Neural cell (in vitro differentiated cells): ENCODE results near the gene PPP2R5B. TPM values are rescaled to one million over a fixed set of nuclear protein-coding genes. Genes with fewer than 3 reads are reported as not detected.

Experiments
- H2AFZ ChIP-seq: fragments of 200-600, 300-800 bp; sonication (generic), shearing (Covaris generic); 2 replicates; pipeline ENCODE4 v1.6.0; 2014; ENCODE audit warnings: low read depth, mild to moderate bottlenecking, antibody characterized with exemption, low read length, moderate library complexity
- H3F3A ChIP-seq: fragments of 200-600 bp; shearing (Covaris generic); 2 replicates; pipeline ENCODE4 v1.6.1; 2016; ENCODE audit warnings: mild to moderate bottlenecking, moderate library complexity, mixed read lengths, antibody characterized with exemption, low read length; ENCODE audit not compliant: insufficient read depth, poor library complexity, severe bottlenecking
- H3K27ac ChIP-seq: fragments of 200-600, 300-800 bp; sonication (generic), shearing (Covaris generic); 2 replicates; pipeline ENCODE4 v1.5.1; 2014; ENCODE audit warnings: mild to moderate bottlenecking, low read length, moderate library complexity
- H3K27me3 ChIP-seq: fragments of 300-800, 200-600 bp; sonication (generic), shearing (Covaris generic); 2 replicates; pipeline ENCODE4 v1.6.0; 2014; ENCODE audit warnings: mild to moderate bottlenecking, low read depth, low read length, moderate library complexity; ENCODE audit not compliant: insufficient read depth
- H3K36me3 ChIP-seq: fragments of 300-800, 200-600 bp; sonication (generic), shearing (Covaris generic); 2 replicates; pipeline ENCODE4 v1.5.1; 2014; ENCODE audit warnings: mild to moderate bottlenecking, antibody characterized with exemption, low read length, moderate library complexity; ENCODE audit not compliant: insufficient read depth
- H3K4me2 ChIP-seq: fragments of 300-800, 200-600 bp; sonication (generic), shearing (Covaris generic); 2 replicates; pipeline ENCODE4 v1.6.0; 2014; ENCODE audit warnings: mild to moderate bottlenecking, low read length
- H3K4me3 ChIP-seq: fragments of 300-800, 200-600 bp; sonication (generic), shearing (Covaris generic); 2 replicates; pipeline ENCODE4 v1.5.1; 2014; ENCODE audit warnings: mild to moderate bottlenecking, low read length, moderate library complexity
- H3K79me2 ChIP-seq: fragments of 200-600 bp; shearing (Covaris generic); replicated peaks from 2 replicates; pipeline ENCODE4 v1.6.0; 2014; ENCODE audit warnings: mild to moderate bottlenecking, low read length, moderate library complexity; ENCODE audit not compliant: insufficient read depth
- H3K9ac ChIP-seq: fragments of 300-800, 200-600 bp; sonication (generic), shearing (Covaris generic); 2 replicates; pipeline ENCODE4 v1.6.1; 2016; ENCODE audit warnings: mild to moderate bottlenecking, low read length, mixed read lengths
- H3K9me2 ChIP-seq: fragments of 200-600 bp; shearing (Covaris generic); 2 replicates; pipeline ENCODE4 v1.6.1; 2016; ENCODE audit warnings: mild to moderate bottlenecking, low read length, mixed read lengths; ENCODE audit not compliant: insufficient read depth
- H3K9me3 ChIP-seq: fragments of 200-600, 300-800 bp; sonication (generic), shearing (Covaris generic); 2 replicates; pipeline ENCODE4 v1.6.1; 2016; ENCODE audit warnings: mild to moderate bottlenecking, mixed run types, low read length, moderate library complexity, mixed read lengths
- H4K20me1 ChIP-seq: fragments of 200-600 bp; shearing (Covaris generic); 2 replicates; pipeline ENCODE4 v1.6.1; 2016; ENCODE audit warnings: mild to moderate bottlenecking, mixed run types; ENCODE audit not compliant: insufficient read depth
- CTCF ChIP-seq: fragments of 450-650 bp; IDR thresholded peaks from 2 replicates; pipeline ENCODE4 v1.5.1; 2014; ENCODE audit warnings: antibody characterized with exemption, mild to moderate bottlenecking, moderate library complexity; ENCODE audit not compliant: poor library complexity, severe bottlenecking
- EP300 ChIP-seq: fragments of 450-650 bp; conservative IDR thresholded peaks from 2 replicates; pipeline ENCODE4 v1.6.1; 2014; ENCODE audit warnings: antibody characterized with exemption, mild to moderate bottlenecking, moderate library complexity; ENCODE audit not compliant: poor library complexity, severe bottlenecking
- EZH2 ChIP-seq: fragments of 200-600, 300-800 bp; shearing (Covaris generic), sonication (generic); IDR thresholded peaks from 2 replicates; pipeline ENCODE4 v1.6.1; 2014; ENCODE audit warnings: antibody characterized with exemption, low read length, borderline replicate concordance, mild to moderate bottlenecking; ENCODE audit not compliant: insufficient read depth, poor library complexity, severe bottlenecking
- MXI1 ChIP-seq: fragments of 450-650 bp; conservative IDR thresholded peaks from 2 replicates; pipeline ENCODE4 v1.6.1; 2014; ENCODE audit warnings: antibody characterized with exemption, mild to moderate bottlenecking; ENCODE audit not compliant: poor library complexity, severe bottlenecking
- POLR2AphosphoS5 ChIP-seq: IDR thresholded peaks from 2 replicates; pipeline ENCODE4 v1.6.1; 2012
- RAD21 ChIP-seq: fragments of 450-650 bp; conservative IDR thresholded peaks from 2 replicates; pipeline ENCODE4 v1.6.1; 2014; ENCODE audit warnings: antibody characterized with exemption, mild to moderate bottlenecking, moderate library complexity
- REST ChIP-seq: IDR thresholded peaks from 2 replicates; pipeline ENCODE4 v1.6.1; 2012; ENCODE audit warnings: borderline replicate concordance
- SMC3 ChIP-seq: fragments of 450-650 bp; conservative IDR thresholded peaks from 2 replicates; pipeline ENCODE4 v1.6.1; 2014; ENCODE audit warnings: antibody characterized with exemption, mild to moderate bottlenecking, moderate library complexity; ENCODE audit not compliant: poor library complexity
- TAF1 ChIP-seq: IDR thresholded peaks from 2 replicates; pipeline ENCODE4 v1.6.1; 2012; ENCODE audit warnings: low read depth
- polyA plus RNA-seq: library from polyadenylated mRNA; depleted of rRNA; stranded (reverse); fragments of >200 nt; gene quantifications from 2 replicates; pipeline ENCODE4 v1.2.3, GENCODE V29; 2014

PPP2R5B gene
- polyA plus RNA-seq, 1 donor from 2014 or later: 76.1 TPM

- Histone ChIP-seq H2AFZ (no peak overlapping the region), H3K27ac (no peak overlapping the region), H3K4me2 (peak overlapping the region; percentile 57), H3K9ac (no peak overlapping the region), H3K36me3 (no peaks in the 10 kb centered on the region), H3K9me3 (no peaks in the 10 kb centered on the region), H3K27me3 (no peaks in the 10 kb centered on the region), H3K9me2 (no peaks in the 10 kb centered on the region), H3K4me3 (no peak overlapping the region), H3F3A (no peaks in the 10 kb centered on the region), H4K20me1 (no peaks in the 10 kb centered on the region), H3K79me2 (peaks cover 27% of the 10 kb centered on the region)
- TF ChIP-seq REST (no peak), CTCF (no peak)
These were observed 44.1 kb upstream of the PPP2R5B start for GRCh38 chr11:64880240-64881001.

GRCh38 chr11:64881476-64881875, 43.0 kb upstream of the PPP2R5B start:
- Histone ChIP-seq H3K9me3 (no peaks in the 10 kb centered on the region), H3K36me3 (no peaks in the 10 kb centered on the region), H3K4me2 (no peak overlapping the region), H3K27ac (no peak overlapping the region), H3F3A (no peaks in the 10 kb centered on the region), H3K27me3 (no peaks in the 10 kb centered on the region), H3K9me2 (no peaks in the 10 kb centered on the region), H3K4me3 (no peak overlapping the region), H2AFZ (no peak overlapping the region), H3K79me2 (peaks cover 17% of the 10 kb centered on the region), H3K9ac (no peak overlapping the region), H4K20me1 (no peaks in the 10 kb centered on the region)
- TF ChIP-seq SMC3: no peak
- no peak for TF ChIP-seq EP300
- TF ChIP-seq CTCF: no peak
- TF ChIP-seq MXI1: no peak
- no peak for TF ChIP-seq RAD21
- TF ChIP-seq REST: no peak
- no peak for TF ChIP-seq TAF1
- no peak for TF ChIP-seq EZH2
- TF ChIP-seq POLR2AphosphoS5: no peak
